HG02798 (cell line): Measurements from ENCODE around the gene DGKH.
"Not testable (repeated sequence)": the region's sequence is repeated elsewhere in the genome, so short reads cannot be mapped to it uniquely, and the experiment has no call there.

ENCODE experiments used
- ATAC-seq: cut with Tn5 transposase; IDR thresholded peaks from one replicate; pipeline ENCODE4 v1.9.1; 2021; ENCODE audit warnings: mild to moderate bottlenecking; ENCODE audit not compliant: unreplicated experiment, poor library complexity

DGKH gene

DNA sequence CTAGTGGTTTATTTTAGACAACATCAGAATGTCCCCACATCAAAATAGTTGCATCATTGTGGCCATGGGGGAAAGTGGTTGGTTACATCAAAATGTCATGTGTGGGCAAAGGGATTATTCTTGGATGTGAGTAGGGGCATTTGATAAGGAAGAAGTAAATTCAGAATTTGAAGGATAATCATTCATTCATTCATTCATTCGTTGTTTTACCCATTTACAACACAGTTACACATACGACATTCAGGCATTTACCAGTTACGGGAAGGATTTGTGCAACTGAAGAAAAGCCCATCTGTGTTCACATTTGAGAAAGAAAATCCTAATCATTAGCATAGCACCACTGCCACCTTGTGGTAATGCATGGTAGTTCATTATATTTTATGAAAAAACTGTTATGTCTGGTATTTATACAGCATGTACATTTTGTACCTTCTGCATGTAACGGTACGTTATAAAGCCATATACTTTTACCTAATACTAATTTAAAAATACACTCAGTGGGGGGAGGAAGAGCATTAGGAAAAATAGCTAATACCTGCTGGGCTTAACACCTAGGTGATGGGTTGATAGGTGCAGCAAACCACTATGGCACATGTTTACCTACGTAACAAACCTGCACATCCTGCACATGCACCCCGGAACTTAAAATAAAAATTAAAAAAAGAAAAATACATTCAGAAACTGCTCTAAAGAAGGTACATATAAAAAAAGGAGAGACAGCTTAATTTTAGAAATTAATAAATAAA is 62.1 kb downstream of the DGKH start:
- ATAC-seq = peak; percentile 54

- ATAC-seq = no peak
These were observed 64.4 kb downstream of the DGKH start for GRCh38 chr13:42112864-42113263.

- no peak for ATAC-seq
These were observed 65.0 kb downstream of the DGKH start for GRCh38 chr13:42113478-42113877.

- no peak for ATAC-seq
These were observed 65.8 kb downstream of the DGKH start for GRCh38 chr13:42114278-42114677.

- no peak for ATAC-seq
These were observed 66.5 kb downstream of the DGKH start for GRCh38 chr13:42114912-42115311.

DNA sequence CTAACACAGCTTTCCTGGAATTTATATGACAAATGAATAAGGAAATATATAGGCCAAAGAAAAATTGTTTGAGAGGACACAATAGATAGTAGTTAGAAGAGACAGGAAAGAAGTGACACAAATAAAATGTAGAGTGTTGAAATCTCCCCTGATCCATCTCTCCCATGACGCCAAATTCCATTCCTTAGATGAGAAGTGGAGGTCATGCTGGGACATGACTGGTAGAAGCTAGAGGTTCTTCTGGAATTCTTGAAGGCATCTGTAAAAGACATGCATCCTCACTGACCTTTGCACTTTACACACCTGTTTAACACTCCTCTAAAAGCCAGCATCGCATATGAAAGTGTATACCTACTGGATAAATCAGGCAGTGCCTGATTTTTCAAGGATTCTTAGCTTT is 67.8 kb downstream of the DGKH start:
- ATAC-seq = no peak

GRCh38 chr13:42119041-42119440 is 70.6 kb downstream of the DGKH start:
- no peak for ATAC-seq

- no peak for ATAC-seq
These were observed 71.4 kb downstream of the DGKH start for GRCh38 chr13:42119875-42120274.

GRCh38 chr13:42123600-42123999 is 75.2 kb downstream of the DGKH start:
- ATAC-seq = no peak

DNA sequence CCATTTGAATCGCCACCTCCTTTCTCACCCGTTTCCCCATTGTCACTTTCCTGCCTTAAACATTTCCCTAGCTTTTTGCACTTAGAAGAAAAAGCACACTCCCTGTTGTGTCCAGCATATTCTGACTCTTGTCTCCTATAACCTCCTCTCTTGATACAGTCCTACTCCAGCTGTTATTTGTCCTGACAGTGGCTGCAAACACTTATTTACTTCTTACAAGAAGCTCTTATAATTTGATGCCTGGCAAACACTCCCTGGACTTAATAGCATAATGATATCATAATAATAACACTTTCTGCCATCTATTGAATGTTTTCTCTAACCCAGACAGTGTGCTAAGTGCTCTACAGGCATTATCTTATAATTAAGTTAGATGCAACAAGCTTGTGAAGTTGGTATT is 76.6 kb downstream of the DGKH start:
- ATAC-seq = no peak

DNA sequence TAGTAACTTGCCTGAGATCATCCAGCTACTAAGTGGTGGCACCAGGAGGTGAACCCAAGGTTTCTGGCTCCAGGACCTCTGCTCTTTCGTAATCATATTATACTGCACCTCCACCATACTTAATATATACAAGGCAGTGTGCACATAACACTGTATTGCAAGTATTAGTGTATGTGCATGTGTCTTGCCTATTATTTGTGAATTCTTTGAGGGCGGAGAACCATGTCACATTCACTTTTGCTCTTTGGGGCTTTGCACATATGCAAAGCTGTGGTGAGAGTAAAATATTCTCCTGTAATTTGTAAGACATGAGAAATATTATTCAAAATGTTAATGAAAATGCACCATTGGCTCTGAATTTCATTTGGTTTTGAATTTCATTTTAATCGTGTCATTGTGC is 78.6 kb downstream of the DGKH start:
- ATAC-seq = no peak

GRCh38 chr13:42129033-42129432 is 80.6 kb downstream of the DGKH start:
- ATAC-seq = no peak

DNA sequence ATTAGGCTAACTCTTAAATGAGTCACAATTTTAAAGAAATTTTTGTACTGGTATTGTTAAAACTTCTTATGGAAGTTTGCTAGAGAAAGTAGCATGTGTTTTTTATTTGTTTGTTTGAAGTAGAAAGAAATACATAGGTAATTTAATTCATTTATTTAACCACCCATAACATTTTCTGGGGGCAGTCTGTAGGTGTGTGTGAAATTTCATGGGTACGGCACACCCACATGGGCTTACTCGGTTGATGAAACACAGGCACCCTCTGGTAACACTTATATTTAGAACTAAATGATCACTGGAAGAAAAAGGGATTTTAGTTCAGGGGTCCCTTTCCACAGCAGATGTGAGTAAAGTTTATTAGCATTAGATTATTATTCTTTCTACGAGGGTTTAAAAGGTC is 88.1 kb downstream of the DGKH start:
- ATAC-seq = no peak

DNA sequence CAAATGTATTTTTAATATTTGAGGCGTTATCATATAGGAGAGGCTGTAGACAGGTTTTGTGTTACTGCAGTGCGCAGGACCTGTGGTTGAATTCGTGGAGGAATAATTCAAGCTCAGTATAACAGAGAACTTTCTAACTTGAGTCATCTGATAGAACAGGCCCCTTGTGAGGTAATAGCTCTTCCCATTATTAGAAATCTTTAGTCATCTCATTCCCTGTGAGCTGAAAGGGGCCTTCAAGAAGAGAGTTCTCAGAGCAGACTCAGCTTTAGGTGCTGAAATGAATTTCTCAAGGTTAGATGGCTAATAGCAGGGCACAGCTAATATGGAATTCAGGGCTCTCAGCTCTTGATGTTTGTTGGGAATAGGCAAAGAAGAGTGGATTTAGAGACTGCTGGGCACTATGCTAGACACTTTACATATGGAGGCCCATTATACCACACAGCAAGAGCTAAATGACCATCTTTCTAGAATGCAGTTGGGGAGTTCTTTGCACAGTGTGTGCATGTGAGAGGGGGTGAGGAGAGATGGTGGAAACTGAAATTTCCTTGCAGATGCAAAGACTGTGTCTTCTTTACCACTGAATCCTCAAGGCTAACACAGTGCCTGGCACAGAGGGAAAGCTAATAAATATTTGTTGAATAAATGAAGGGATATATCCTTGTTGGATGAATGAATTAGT is 89.5 kb downstream of the DGKH start:
- peak; percentile 46 for ATAC-seq

- no peak for ATAC-seq
These were observed 92.0 kb downstream of the DGKH start for GRCh38 chr13:42140494-42140893.

GRCh38 chr13:42141052-42141451 is 92.6 kb downstream of the DGKH start:
- ATAC-seq = not testable (repeated sequence)

DNA sequence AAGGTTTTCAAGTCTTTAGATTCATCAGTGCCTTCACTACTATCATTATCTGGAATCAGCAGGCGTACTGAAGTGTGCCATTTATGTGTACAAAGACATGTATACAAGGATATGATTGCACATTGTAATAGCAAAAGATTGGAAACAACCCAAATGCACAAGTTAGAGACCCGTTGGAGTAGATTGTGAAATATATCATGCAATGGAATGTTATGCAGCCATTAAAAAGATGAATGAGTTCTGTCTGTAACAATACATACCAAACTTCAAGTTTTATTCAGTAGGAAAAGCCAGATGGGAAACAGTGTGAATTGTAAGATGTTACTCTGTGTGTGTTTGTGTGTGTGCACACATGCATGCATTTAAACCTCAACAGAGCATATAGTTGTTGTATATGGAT is 97.9 kb downstream of the DGKH start:
- no peak for ATAC-seq

DNA sequence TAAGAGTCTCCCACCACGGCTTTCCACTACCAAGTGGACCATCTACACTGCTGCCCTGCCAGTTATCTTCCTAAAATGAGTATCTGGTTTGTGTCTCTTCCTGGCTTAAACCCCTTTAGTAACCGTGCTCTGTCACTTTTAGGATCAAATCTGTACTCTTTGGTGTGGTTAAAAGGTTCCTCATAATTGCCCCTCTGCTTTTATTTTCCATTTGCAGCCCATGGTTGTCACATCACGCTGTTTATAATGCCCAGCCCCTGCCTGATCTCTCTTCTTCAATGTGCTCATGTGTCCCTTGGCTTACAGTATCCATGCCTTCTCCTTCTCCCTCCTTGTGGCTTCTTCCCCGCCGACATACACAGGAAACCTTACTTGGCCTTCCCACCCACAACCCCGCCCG is 100.1 kb downstream of the DGKH start:
- no peak for ATAC-seq

GRCh38 chr13:42149136-42149535 is 100.7 kb downstream of the DGKH start:
- no peak for ATAC-seq

DNA sequence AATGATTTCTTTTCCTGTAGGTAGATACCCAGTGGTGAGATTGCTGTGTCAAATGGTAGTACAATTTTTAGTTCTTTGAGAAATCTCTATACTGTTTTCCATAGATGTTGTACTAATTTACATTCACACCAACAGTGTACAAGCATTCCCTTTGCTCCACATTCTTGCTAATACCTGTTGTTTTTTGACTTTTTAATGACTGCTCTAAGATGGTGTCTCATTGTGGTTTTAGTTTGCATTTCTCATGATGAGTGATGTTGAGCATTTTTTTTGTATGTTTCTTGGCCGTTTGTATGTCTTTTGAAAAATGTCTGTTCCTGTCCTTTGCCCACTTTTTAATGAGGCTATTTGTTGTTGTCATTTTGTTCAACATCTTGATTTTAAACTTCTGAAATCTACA is 103.3 kb downstream of the DGKH start:
- no peak for ATAC-seq

- ATAC-seq = no peak
These were observed 104.0 kb downstream of the DGKH start for GRCh38 chr13:42152495-42152894.
